DMS53 (cell line): ENCODE results near the gene IPO11.

ENCODE experiments used
- DNase-seq: peaks from one replicate; lab custom pipeline; 2025; lab: John Stamatoyannopoulos, UW

Gene IPO11

GRCh38 chr5:62572918-62573514, 160.5 kb downstream of the IPO11 start:
- DNase-seq, result no peak

- DNase-seq, result no peak
Observed at GRCh38 chr5:62574599-62574998, 162.0 kb downstream of the IPO11 start.

GRCh38 chr5:62575066-62575465, 162.5 kb downstream of the IPO11 start:
- no peak for DNase-seq

- DNase-seq, result no peak
Observed at GRCh38 chr5:62575489-62575888, 162.9 kb downstream of the IPO11 start.

GRCh38 chr5:62576570-62577170, 164.1 kb downstream of the IPO11 start:
- no peak for DNase-seq

- no peak for DNase-seq
Observed at GRCh38 chr5:62577488-62577887, 164.9 kb downstream of the IPO11 start.

- DNase-seq, result peak; percentile 92
Observed at GRCh38 chr5:62578540-62578939, 166.0 kb downstream of the IPO11 start, which contains the start of gene LRRC70. Gene LRRC70 (plus strand): TSS chr5:62578819. CDS start chr5:62579439, 620 bp downstream.

- DNase-seq, result no peak
Observed at GRCh38 chr5:62579761-62580160, 167.2 kb downstream of the IPO11 start.

GRCh38 chr5:62581836-62582597, 169.5 kb downstream of the IPO11 start:
- DNase-seq, result no peak

- no peak for DNase-seq
Observed at GRCh38 chr5:62584391-62584790, 171.8 kb downstream of the IPO11 start.

GRCh38 chr5:62585306-62585705, 172.7 kb downstream of the IPO11 start:
- DNase-seq, result no peak

- peak; percentile 5 for DNase-seq
Observed at GRCh38 chr5:62585751-62586150, 173.2 kb downstream of the IPO11 start.

GRCh38 chr5:62587737-62588136, 175.2 kb downstream of the IPO11 start:
- no peak for DNase-seq

GRCh38 chr5:62588668-62589067, 176.1 kb downstream of the IPO11 start:
- DNase-seq, result no peak

GRCh38 chr5:62589504-62589903, 176.9 kb downstream of the IPO11 start:
- DNase-seq, result no peak

- no peak for DNase-seq
Observed at GRCh38 chr5:62590387-62590786, 177.8 kb downstream of the IPO11 start.

- no peak for DNase-seq
Observed at GRCh38 chr5:62592558-62592957, 180.0 kb downstream of the IPO11 start.

GRCh38 chr5:62593331-62593730, 180.8 kb downstream of the IPO11 start:
- DNase-seq, result no peak

- no peak for DNase-seq
Observed at GRCh38 chr5:62594364-62594984, 181.9 kb downstream of the IPO11 start.

- DNase-seq, result no peak
Observed at GRCh38 chr5:62596096-62596495, 183.5 kb downstream of the IPO11 start.

GRCh38 chr5:62596691-62597090, 184.1 kb downstream of the IPO11 start:
- no peak for DNase-seq

- DNase-seq, result no peak
Observed at GRCh38 chr5:62597314-62597713, 184.8 kb downstream of the IPO11 start.
